AG04449 (cell line): ENCODE results near the gene ZNF771.

ENCODE experiments used
- CTCF ChIA-PET: fragments of 350-600 bp; formaldehyde crosslinking; extraction: SDS; loops from one replicate; lab custom pipeline; 2021; ENCODE audit warnings: antibody characterized with exemption; lab: Yijun Ruan, JAX
- POLR2A ChIA-PET: fragments of 400-600, 350-600 bp; formaldehyde crosslinking; extraction: SDS; loops from one replicate; lab custom pipeline; 2020; ENCODE audit warnings: antibody characterized with exemption, inconsistent platforms; lab: Yijun Ruan, JAX
- DNase-seq: peaks from one replicate; pipeline ENCODE4 v3.0.0-alpha.2; 2010; ENCODE audit warnings: low read depth, low spot score
- H3K4me3 ChIP-seq: 2 replicates; pipeline ENCODE4 v1.5.1; 2011; ENCODE audit warnings: low read depth, mild to moderate bottlenecking, control low read depth, low read length
- TF ChIP-seq, protein P1 (sequence below): IDR thresholded peaks from one replicate; pipeline ENCODE4 v1.5.1; 2011; ENCODE audit warnings: mild to moderate bottlenecking, moderate library complexity, low read length, control low read depth, inconsistent platforms; ENCODE audit not compliant: insufficient read depth; ENCODE audit errors: missing control alignments

Gene ZNF771

DNA sequence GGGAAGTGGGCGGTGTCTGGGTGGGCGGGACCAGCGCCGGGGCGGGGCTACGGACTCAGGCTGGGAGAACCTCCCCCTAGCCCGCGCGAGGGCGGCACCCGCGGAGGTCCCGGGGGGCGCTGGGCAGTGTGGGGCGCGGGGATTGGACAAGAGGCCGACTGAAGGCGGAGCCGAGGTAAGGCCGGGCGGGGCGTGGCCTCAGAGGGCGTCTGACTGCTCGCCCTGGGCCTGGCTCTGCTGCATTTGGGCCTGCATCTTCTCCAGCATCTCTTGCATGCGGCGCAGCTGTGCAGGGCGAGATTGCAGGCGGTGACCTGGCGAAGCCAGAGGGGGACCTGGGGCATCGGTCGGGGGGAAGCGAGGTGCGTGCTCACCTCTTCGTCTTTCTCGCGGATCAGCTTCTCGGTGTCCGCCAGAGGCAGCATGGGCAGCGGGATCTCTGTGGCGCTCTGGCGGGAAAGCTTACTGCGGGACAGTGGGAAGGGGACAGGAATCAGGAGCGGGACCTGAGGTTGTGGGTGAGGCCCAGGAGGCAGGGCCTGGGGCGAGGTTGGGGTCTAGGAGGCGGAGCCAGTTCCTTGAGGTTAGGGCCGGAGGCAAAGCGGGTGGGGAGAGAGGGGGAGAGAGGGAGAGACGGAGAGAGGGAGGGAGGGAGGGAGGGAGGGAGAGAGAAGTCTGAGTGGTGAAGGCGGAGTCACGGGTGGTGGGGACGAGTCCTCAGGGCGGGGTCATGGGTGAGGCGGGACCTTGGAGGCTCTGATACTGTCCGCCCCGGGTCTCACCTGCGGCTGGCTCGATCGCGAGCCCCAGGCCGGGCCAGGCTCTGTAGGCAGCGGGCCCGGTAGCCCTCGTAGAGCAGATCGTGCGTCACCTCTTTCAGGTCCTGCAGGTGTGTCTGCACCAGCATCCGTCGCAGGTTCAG, 28.9 kb upstream of the ZNF771 start:
- TF ChIP-seq, protein P1, sequence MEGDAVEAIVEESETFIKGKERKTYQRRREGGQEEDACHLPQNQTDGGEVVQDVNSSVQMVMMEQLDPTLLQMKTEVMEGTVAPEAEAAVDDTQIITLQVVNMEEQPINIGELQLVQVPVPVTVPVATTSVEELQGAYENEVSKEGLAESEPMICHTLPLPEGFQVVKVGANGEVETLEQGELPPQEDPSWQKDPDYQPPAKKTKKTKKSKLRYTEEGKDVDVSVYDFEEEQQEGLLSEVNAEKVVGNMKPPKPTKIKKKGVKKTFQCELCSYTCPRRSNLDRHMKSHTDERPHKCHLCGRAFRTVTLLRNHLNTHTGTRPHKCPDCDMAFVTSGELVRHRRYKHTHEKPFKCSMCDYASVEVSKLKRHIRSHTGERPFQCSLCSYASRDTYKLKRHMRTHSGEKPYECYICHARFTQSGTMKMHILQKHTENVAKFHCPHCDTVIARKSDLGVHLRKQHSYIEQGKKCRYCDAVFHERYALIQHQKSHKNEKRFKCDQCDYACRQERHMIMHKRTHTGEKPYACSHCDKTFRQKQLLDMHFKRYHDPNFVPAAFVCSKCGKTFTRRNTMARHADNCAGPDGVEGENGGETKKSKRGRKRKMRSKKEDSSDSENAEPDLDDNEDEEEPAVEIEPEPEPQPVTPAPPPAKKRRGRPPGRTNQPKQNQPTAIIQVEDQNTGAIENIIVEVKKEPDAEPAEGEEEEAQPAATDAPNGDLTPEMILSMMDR, result peak; percentile 27
- POLR2A ChIA-PET, result interaction anchor here (1.2 kb wide), 1 partner anchor 17 kb away, joined by 4 read pairs; the partner anchor contains the start of gene ZNF48

DNA sequence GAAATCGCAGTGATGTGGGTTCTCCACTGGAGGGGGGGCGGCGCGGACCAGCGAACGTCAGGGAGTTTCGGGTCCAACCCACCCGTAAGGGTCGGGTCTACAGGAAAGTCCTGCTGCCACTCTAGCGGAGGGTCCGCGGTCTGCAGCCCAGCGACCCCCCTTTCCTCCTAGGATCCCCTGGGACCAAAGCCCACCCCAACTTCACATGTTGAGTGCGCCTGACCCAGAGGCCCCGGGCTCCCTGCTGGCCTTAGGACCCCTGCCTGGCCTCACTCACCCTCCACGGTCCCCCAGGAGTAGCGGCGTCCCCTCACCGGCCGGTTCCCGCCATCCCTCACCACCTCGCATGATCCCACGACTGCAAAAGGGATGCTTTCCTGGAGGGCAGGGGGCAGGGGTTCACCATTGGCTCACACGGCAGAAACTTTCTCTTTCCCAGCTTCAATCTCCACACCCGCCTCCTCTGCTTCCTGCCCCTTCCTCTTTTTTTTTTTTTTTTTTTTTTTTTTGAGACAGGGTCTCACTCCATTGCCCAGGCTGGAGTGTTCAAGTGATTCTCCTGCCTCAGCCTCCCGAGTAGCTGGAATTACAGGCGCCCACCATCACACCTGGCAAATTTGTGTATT, 28.1 kb upstream of the ZNF771 start:
- no peak for DNase-seq
- TF ChIP-seq, protein P1, result no peak
- POLR2A ChIA-PET, result interaction anchor here (1.2 kb wide), 1 partner anchor 16 kb away, joined by 4 read pairs; the partner anchor contains the start of gene ZNF48
- peak overlapping the region; percentile 85 for H3K4me3 ChIP-seq
- CTCF ChIA-PET, result interaction anchor here (1.3 to 2.1 kb wide), 2 partner anchors 8 to 16 kb away, joined by 6 read pairs; partner anchors contain the start of gene ZNF48

More for the DNA sequence above, 28.9 kb upstream of the ZNF771 start:
- peak; percentile 68 for DNase-seq
- CTCF ChIA-PET, result interaction anchor here (2.4 to 3.3 kb wide), 2 partner anchors 16 to 31 kb away, joined by 9 to 12 read pairs; partner anchors contain the start of gene ZNF48
- peak overlapping the region; percentile 85 for H3K4me3 ChIP-seq

DNA sequence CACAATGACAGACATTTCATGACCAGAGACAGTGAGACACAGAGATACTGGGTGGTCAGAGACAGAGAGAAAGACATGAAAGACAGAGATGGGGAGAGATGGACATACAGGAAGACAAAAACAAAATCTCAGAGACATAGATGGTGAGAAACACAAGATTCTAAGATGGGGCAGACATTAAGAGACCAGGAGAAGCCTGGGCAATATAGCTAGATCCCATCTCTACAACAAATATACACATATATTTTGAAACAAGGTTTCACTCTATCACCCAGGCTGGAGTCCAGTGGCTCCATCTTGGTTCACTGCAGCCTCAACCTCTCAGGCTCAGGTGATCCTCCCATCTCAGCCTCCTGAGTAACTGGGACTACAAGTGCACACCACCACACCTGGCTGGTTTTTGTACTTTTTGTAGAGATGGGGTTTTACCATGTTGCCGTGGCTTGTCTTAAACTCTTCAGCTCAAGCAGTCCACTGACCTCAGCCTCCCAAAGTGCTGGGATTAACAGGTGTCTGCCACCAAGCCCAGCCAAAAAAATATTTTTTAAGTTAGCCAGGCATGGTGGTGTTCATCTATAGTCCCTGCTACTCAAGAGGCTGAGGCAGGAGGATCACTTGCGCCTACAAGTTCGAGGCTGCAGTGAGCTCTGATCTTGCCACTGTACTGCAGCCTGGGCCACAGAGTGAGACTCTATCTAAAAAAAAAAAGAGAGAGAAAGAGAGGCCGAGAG, 27.2 kb upstream of the ZNF771 start:
- no peak for DNase-seq
- H3K4me3 ChIP-seq, result no peak overlapping the region
- POLR2A ChIA-PET, result no interaction called here
- TF ChIP-seq, protein P1, result no peak
- CTCF ChIA-PET, result interaction anchor here (1.0 to 2.1 kb wide), 3 partner anchors 9 to 29 kb away, joined by 3 to 6 read pairs (median 6); partner anchors contain the start of gene ZNF48

DNA sequence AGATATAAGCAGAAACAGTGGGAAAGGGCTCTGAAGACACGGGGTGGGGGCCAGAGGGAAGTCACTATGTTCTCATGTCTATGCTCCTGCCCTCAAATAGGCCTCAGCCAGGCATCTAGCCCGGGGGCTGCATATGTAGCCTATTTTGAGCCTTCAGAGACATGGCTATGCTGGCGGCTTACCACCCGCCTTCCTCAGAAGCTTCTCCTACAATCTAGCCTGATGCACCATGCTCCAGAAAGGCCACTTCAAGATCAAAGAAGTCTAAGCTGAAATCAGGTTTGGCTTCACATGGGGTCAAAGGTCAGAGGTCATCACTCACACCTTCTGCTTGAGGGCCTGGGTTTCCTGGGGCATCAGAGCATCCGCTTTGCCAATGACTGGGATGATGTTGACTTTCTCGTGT, 26.6 kb upstream of the ZNF771 start:
- no peak overlapping the region for H3K4me3 ChIP-seq
- TF ChIP-seq, protein P1, result no peak
- DNase-seq, result no peak
- ChIA-PET POLR2A (no interaction called here), CTCF (interaction anchor here (1.0 to 2.1 kb wide), 2 partner anchors 15 to 29 kb away, joined by 3 to 6 read pairs; partner anchors contain the start of gene ZNF48)

DNA sequence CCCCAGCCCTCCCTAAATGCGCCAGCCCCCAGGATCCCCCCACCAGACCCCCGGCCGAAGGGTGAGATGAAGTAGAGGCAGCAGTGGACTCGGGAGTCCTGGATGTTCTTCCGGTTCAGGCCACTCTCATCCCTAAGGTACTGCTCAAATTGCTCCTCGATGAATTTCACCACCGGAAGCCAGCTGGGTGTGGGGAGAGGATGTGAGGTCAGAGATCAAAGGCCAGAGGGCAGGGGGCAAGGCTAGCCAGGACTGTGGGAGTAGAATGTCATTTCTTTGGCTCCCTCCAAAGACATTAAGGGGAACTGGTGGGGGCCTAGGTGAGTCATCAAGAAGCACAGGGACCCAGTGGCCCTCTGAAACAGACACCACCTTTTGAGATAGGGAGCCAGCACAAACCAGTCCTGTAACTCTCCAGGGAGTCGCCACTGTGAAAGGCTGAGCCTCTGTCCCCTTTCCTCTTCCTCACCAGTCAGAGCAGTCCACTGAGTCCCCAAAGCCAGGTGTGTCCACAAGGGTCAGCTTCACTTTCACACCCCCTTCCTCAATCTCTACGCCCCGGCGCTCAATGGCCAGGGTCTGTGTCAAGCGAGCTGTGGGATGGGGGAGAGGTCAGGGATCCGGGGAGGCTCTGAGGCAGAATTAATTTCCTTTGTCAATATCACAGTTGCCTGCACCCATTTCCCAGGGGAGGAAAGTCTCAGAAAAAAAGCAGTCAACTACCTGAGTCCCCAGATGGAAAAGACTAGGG, 25.9 kb upstream of the ZNF771 start:
- POLR2A ChIA-PET, result interaction anchor here (1.9 kb wide), 1 partner anchor 11 kb away, joined by 8 read pairs; the partner anchor contains the start of gene TBC1D10B
- CTCF ChIA-PET, result interaction anchor here (2.1 kb wide), 1 partner anchor 14 kb away, joined by 6 read pairs; the partner anchor contains the start of gene ZNF48
- H3K4me3 ChIP-seq, result no peak overlapping the region
- TF ChIP-seq, protein P1, result no peak
- DNase-seq, result no peak
